Measurements from ENCODE around the gene ZP2.
"Not testable (repeated sequence)": the region's sequence is repeated elsewhere in the genome, so short reads cannot be mapped to it uniquely, and the experiment has no call there.

ZP2 gene

GRCh38 chr16:21214086-21214485, 2.7 kb upstream of the ZP2 start:
- DNase-seq (ENCODE audit: low read depth): no peak

- no peak for DNase-seq (ENCODE audit: low read depth)
Observed at GRCh38 chr16:21208446-21209230, 2.7 kb downstream of the ZP2 start.

- no peak for DNase-seq (ENCODE audit: low read depth)
Observed at GRCh38 chr16:21206550-21206949, 4.8 kb downstream of the ZP2 start.

- DNase-seq (ENCODE audit: low read depth): no peak
Observed at GRCh38 chr16:21205303-21205702, 6.1 kb downstream of the ZP2 start.

- DNase-seq (ENCODE audit: low read depth): no peak
Observed at GRCh38 chr16:21203155-21203797, 8.1 kb downstream of the ZP2 start.

GRCh38 chr16:21199607-21200218, 11.7 kb downstream of the ZP2 start:
- no peak for DNase-seq (ENCODE audit: low read depth)

GRCh38 chr16:21197621-21198020, 13.8 kb downstream of the ZP2 start:
- DNase-seq (ENCODE audit: low read depth): no peak

GRCh38 chr16:21197112-21197511, 14.3 kb downstream of the ZP2 start:
- DNase-seq (ENCODE audit: low read depth): no peak

- not testable (repeated sequence) for DNase-seq (ENCODE audit: low read depth)
Observed at GRCh38 chr16:21195330-21195729, 16.0 kb downstream of the ZP2 start.

GRCh38 chr16:21194771-21195301, 16.5 kb downstream of the ZP2 start:
- DNase-seq (ENCODE audit: low read depth): no peak

GRCh38 chr16:21192991-21193390, 18.4 kb downstream of the ZP2 start:
- no peak for DNase-seq (ENCODE audit: low read depth)

GRCh38 chr16:21190599-21190998, 20.8 kb downstream of the ZP2 start:
- no peak for DNase-seq (ENCODE audit: low read depth)

- DNase-seq (ENCODE audit: low read depth): no peak
Observed at GRCh38 chr16:21190013-21190412, 21.4 kb downstream of the ZP2 start.

GRCh38 chr16:21189311-21189710, 22.1 kb downstream of the ZP2 start:
- DNase-seq (ENCODE audit: low read depth): no peak

- DNase-seq (ENCODE audit: low read depth): no peak
Observed at GRCh38 chr16:21186326-21186691, 25.1 kb downstream of the ZP2 start.

- no peak for DNase-seq (ENCODE audit: low read depth)
Observed at GRCh38 chr16:21185659-21186325, 25.6 kb downstream of the ZP2 start.

GRCh38 chr16:21184834-21185233, 26.5 kb downstream of the ZP2 start:
- DNase-seq (ENCODE audit: low read depth): no peak

GRCh38 chr16:21183995-21184394, 27.4 kb downstream of the ZP2 start:
- no peak for DNase-seq (ENCODE audit: low read depth)

- no peak for DNase-seq (ENCODE audit: low read depth)
Observed at GRCh38 chr16:21179983-21180365, 31.4 kb downstream of the ZP2 start.

GRCh38 chr16:21179126-21179982, 32.0 kb downstream of the ZP2 start:
- DNase-seq (ENCODE audit: low read depth): no peak

- no peak for DNase-seq (ENCODE audit: low read depth)
Observed at GRCh38 chr16:21175397-21175796, 36.0 kb downstream of the ZP2 start.

- DNase-seq (ENCODE audit: low read depth): no peak
Observed at GRCh38 chr16:21172650-21173049, 38.7 kb downstream of the ZP2 start.
